Activated CD4-positive, alpha-beta T cell treated with anti-CD3 and anti-CD28 coated beads, Interleukin-2, amount 50 U/mL, for 48 hours (primary cell): Measurements from ENCODE around the gene S100B.
"Not testable (repeated sequence)": the region's sequence is repeated elsewhere in the genome, so short reads cannot be mapped to it uniquely, and the experiment has no call there.

Experiments used
- DNase-seq, 2 experiments: peaks; one replicate each; pipeline ENCODE4 v3.0.0-alpha.2; 2020

Gene S100B

GRCh38 chr21:46604975-46605766 lies at the start of gene S100B:
Gene S100B, minus strand, starts transcription at chr21:46605082. Its CDS starts 2,667 bp downstream, at chr21:46602415.
- no peak for DNase-seq

- DNase-seq: no peak
Measured at GRCh38 chr21:46651121-46651520, 46.2 kb upstream of the S100B start.

- no peak for DNase-seq
Measured at GRCh38 chr21:46650476-46651098, 45.7 kb upstream of the S100B start.

- DNase-seq: no peak
Measured at GRCh38 chr21:46649356-46649755, 44.5 kb upstream of the S100B start.

GRCh38 chr21:46648539-46648938 lies 43.7 kb upstream of the S100B start:
- no peak for DNase-seq

- DNase-seq: no peak
Measured at GRCh38 chr21:46646541-46647154, 41.8 kb upstream of the S100B start.

GRCh38 chr21:46645840-46646239 lies 41.0 kb upstream of the S100B start:
- DNase-seq: no peak

- no peak for DNase-seq
Measured at GRCh38 chr21:46643379-46644177, 38.7 kb upstream of the S100B start.

- no peak for DNase-seq
Measured at GRCh38 chr21:46641656-46642055, 36.8 kb upstream of the S100B start.

GRCh38 chr21:46639489-46640386 lies 34.9 kb upstream of the S100B start:
- DNase-seq: no peak

GRCh38 chr21:46637952-46638746 lies 33.3 kb upstream of the S100B start:
- DNase-seq: no peak

GRCh38 chr21:46636550-46637285 lies 31.8 kb upstream of the S100B start:
- no peak for DNase-seq

GRCh38 chr21:46636181-46636512 lies 31.3 kb upstream of the S100B start:
- DNase-seq: no peak

- peak; percentile 96 to 97 for DNase-seq
Measured at GRCh38 chr21:46635324-46636180, 30.7 kb upstream of the S100B start, which contains the start of gene PRMT2. Gene PRMT2, plus strand, starts transcription at chr21:46635674. Its CDS starts 1,278 bp downstream, at chr21:46636952.

- peak in 1 of 2 experiments; percentile 59 for DNase-seq
Measured at GRCh38 chr21:46634966-46635323, 30.1 kb upstream of the S100B start.

GRCh38 chr21:46634427-46634826 lies 29.5 kb upstream of the S100B start:
- peak in 1 of 2 experiments; percentile 46 for DNase-seq

GRCh38 chr21:46633566-46633965 lies 28.7 kb upstream of the S100B start:
- no peak for DNase-seq

- not testable (repeated sequence) for DNase-seq
Measured at GRCh38 chr21:46630915-46631314, 26.0 kb upstream of the S100B start.

- DNase-seq: no peak
Measured at GRCh38 chr21:46628868-46629267, 24.0 kb upstream of the S100B start.

GRCh38 chr21:46627726-46628125 lies 22.8 kb upstream of the S100B start:
- no peak for DNase-seq
